Stimulated activated CD8-positive, alpha-beta memory T cell treated with anti-CD3 and anti-CD28 coated beads, Interleukin-15, amount 100 ng/mL, for 4 hours (primary cell): ENCODE measurements around the gene SMTNL2.
"Not testable (repeated sequence)": the region's sequence is repeated elsewhere in the genome, so short reads cannot be mapped to it uniquely, and the experiment has no call there.

Experiments
- DNase-seq, 2 donors: peaks; one replicate each; pipeline ENCODE4 v3.0.0-alpha.2; 2020; ENCODE audit warnings: low read depth in 2 of 2

SMTNL2 gene

GRCh38 chr17:4602041-4602440 is 17.7 kb downstream of the SMTNL2 start:
- DNase-seq = no peak

GRCh38 chr17:4604111-4604644 is 19.8 kb downstream of the SMTNL2 start:
- DNase-seq = no peak

DNA sequence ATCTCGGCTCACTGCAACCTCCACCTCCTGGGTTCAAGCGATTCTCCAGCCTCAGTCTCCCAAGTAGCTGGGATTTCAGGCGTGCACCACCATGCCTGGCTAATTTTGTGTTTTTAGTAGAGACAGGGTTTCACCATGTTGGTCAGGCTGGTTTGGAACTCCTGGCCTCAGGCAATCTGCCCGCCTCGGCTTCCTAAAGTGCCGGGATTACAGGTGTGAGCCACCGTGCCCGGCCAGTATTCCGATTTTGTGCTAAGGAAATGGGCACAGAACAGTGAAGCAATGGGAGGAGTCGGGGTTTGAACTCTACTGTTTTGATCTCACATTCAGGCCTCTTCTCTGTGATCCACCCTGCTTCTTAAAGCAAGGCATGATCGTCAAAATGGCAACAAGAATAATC is 20.4 kb downstream of the SMTNL2 start:
- not testable (repeated sequence) for DNase-seq

DNA sequence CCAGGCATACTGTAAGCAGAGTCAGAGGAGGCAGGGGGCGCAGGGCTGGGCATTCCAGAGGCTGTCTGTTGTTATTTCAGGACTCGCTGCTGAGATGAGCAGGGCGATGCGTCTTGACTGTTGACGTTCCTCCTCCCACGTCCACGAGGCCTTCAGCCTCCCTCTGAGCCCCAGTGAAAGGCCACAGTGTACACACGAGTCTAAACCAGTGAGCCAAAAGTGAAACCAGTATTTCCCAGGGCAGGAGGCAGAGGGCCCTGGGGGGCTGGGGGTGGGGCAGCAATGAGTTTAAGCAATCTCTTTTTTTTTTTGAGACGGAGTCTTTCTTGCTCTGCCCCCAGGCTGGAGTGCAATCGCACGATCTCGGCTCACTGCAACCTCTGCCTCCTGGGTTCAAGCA is 21.5 kb downstream of the SMTNL2 start:
- no peak for DNase-seq

GRCh38 chr17:4607261-4607741 is 23.0 kb downstream of the SMTNL2 start:
- DNase-seq = no peak

- DNase-seq = no peak
These were observed 23.5 kb downstream of the SMTNL2 start for GRCh38 chr17:4607773-4608187.

- no peak for DNase-seq
These were observed 25.4 kb downstream of the SMTNL2 start for GRCh38 chr17:4609761-4610160.

DNA sequence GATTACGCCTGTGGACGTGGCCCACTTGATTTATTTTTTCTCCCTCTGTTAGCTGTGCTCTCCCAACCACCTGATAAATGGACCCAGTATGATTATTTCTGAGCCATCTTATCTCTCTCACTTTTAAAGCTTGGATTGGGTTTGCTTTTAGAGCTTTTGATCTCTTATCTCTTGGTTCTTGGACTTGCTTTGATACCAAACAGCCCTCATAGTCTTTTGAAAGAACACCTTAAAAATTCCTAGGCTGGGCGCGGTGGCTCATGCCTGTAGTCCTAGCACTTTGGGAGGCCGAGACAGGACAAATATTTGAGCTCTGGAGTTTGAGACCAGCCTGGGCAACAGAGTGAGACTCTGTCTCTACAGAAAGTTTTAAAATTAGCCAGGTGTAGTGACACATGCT is 25.8 kb downstream of the SMTNL2 start:
- DNase-seq = no peak

DNA sequence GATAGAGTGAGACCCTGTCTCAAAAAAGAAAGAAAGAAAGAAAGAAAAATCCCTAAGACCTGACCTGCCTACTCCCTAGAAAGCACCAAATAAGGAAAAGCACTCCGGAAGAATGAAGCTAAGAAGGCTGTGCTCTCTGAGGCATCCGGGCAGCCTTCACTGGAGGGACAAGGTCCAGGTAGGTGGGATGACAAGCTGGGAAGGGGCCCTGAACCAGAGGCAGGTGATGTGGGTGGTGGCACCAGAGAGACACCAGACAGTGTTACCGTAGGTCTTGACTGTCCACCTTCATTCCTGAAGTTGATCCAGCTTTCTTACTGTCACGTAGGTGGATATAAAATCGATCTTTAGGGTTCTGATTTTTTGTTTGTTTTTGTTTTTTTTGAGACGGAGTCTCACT is 26.3 kb downstream of the SMTNL2 start:
- no peak for DNase-seq

GRCh38 chr17:4616476-4616875 is 32.1 kb downstream of the SMTNL2 start:
- DNase-seq = no peak

DNA sequence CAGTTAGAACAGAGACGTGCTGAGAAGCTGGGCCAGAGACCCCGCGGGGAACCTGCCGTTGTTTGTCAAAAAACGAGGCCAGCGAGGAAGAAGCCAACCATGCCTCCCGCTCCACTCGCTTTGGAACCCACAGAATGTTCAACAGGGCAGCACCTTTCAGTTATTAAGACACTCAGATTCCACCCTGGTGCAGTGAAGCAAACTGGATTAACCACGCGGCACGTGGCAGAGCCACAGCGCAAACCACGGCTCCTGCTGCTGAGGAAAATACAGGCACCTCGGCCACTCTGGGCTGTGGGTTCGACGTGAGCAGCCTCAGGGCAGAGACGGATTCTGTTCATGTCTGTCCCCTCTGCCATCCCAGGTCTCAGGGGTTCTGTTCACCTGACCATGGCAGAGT is 32.8 kb downstream of the SMTNL2 start:
- no peak for DNase-seq

- DNase-seq = no peak
These were observed 33.4 kb downstream of the SMTNL2 start for GRCh38 chr17:4617590-4618351.

DNA sequence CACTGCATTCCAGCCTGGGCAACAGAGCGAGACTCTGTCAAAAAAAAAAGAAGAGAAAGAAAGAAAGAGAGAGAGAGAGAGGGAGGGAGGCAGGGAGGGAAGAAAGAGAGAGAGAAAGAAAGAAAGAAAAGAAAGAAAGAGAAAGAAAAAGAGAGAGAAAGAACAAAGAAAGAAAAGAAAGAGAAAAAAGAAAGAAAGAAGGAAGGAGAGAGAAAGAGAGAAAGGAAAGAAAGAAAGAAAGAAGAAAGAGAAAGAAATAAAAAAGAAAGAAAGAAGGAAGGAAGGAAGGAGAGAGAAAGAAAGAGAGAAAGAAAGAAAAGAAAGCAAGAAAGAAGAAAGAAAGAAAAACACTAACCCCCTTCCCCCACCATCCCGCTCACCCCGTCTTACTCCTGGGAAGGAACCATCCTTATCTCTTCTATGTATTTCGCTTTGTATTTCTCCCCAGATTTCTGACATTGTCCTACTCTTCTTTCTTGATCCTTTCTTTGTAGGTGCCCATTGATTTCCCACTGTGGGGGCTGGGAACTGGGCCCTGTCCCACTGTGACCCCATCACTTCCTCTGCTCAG is 36.3 kb downstream of the SMTNL2 start:
- no peak for DNase-seq

DNA sequence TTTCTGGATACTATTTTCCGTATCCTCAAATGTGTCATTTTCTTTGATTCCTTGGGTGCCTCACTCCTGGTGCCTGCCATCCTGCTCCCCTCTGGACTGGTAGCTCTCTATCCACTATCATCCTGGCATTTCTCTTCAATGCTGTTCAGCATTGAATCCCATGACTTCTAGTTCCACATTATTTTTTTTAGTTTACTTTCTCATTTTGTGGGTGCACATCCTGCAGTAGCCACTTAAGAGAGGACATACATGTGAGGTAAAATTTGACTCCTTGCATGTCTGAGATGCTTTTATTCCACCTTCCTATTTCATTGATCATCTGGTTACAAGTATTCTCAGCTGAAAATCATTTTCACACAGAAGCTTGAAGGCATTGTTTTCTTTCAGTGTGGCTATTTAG is 38.0 kb downstream of the SMTNL2 start:
- DNase-seq = no peak

GRCh38 chr17:4623249-4623648 is 38.9 kb downstream of the SMTNL2 start:
- no peak for DNase-seq

GRCh38 chr17:4624451-4624911 is 40.2 kb downstream of the SMTNL2 start:
- DNase-seq = not testable (repeated sequence)

DNA sequence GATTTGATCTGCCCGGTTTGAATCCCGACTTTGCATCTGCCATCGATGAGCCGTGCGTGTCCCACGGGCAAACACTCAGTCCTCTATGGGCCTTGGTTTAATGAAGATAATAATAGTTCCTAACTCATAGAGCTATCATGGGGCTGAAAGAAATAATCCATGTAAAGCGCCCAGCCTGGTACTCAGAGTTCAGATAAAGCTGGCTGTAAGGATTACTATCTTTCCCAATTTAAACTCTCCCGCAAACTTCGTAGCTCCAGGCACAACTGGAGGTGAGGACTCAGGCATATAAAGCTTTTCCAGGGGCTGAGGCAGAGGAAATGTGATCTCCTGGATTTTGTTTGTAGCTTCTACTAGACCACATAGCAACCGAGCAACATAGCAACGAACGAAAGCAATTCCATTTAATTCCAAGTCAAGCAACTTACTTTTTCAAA is 40.9 kb downstream of the SMTNL2 start:
- DNase-seq = no peak

DNA sequence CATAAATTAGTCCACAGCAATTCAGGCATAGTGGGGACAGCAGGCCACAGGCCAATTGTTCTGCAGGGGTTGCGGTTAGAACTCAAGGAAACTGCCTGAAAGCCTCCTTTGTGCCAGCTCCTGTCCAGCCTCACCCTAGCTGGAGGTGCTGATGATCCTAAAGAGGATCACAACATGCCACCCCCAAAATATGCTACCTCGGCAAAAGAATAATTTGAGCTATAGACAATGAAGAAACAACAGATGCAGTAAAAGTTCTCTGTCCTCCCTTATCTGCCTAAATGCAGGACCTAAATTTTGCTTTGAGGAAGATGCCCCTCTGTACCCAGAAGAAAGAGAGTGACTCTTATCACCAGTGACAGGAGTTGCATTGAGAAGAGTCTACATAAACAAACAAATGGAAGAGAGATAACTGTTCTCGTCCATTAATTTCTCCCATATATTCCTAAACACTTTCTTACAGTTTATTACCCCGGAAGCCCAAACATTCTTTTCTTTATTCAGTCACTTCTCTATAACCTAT is 42.5 kb downstream of the SMTNL2 start:
- no peak for DNase-seq

- DNase-seq = no peak
These were observed 47.1 kb downstream of the SMTNL2 start for GRCh38 chr17:4631431-4631830.

- no peak for DNase-seq
These were observed 47.7 kb downstream of the SMTNL2 start for GRCh38 chr17:4631836-4632580.

GRCh38 chr17:4632581-4632920 is 48.2 kb downstream of the SMTNL2 start:
- DNase-seq = no peak

GRCh38 chr17:4633643-4634042 is 49.3 kb downstream of the SMTNL2 start:
- DNase-seq = no peak
